GM18520 (cell line): ENCODE results near the gene BHLHE41.
A peak's percentile ranks its signal among the peaks of the same experiment; 100 is the strongest.

Experiments used
- ATAC-seq: cut with Tn5 transposase; IDR thresholded peaks from one replicate; pipeline ENCODE4 v1.9.1; 2021; ENCODE audit not compliant: unreplicated experiment

BHLHE41 gene

GRCh38 chr12:26135010-26135420 lies 10.2 kb upstream of the BHLHE41 start:
- no peak for ATAC-seq

GRCh38 chr12:26134540-26134939 lies 9.7 kb upstream of the BHLHE41 start:
- no peak for ATAC-seq

GRCh38 chr12:26133521-26133920 lies 8.7 kb upstream of the BHLHE41 start:
- ATAC-seq, result no peak

- ATAC-seq, result no peak
These were observed 8.0 kb upstream of the BHLHE41 start for GRCh38 chr12:26132866-26133265.

- no peak for ATAC-seq
These were observed 7.1 kb upstream of the BHLHE41 start for GRCh38 chr12:26131936-26132335.

GRCh38 chr12:26130728-26131127 lies 5.9 kb upstream of the BHLHE41 start:
- peak; percentile 25 for ATAC-seq

- ATAC-seq, result no peak
These were observed 3.3 kb upstream of the BHLHE41 start for GRCh38 chr12:26128168-26128567.

- ATAC-seq, result no peak
These were observed 2.6 kb upstream of the BHLHE41 start for GRCh38 chr12:26127404-26127803.

GRCh38 chr12:26126340-26127284 lies 1.8 kb upstream of the BHLHE41 start:
- ATAC-seq, result peak; percentile 24

GRCh38 chr12:26125400-26126339 lies 833 bp upstream of the BHLHE41 start:
- ATAC-seq, result peak; percentile 24

GRCh38 chr12:26123482-26123980 lies 1.3 kb downstream of the BHLHE41 start:
- ATAC-seq, result no peak

GRCh38 chr12:26122681-26123481 lies 2.0 kb downstream of the BHLHE41 start:
- no peak for ATAC-seq

- ATAC-seq, result no peak
These were observed 2.7 kb downstream of the BHLHE41 start for GRCh38 chr12:26122061-26122680.

GRCh38 chr12:26121323-26122060 lies 3.3 kb downstream of the BHLHE41 start:
- no peak for ATAC-seq

GRCh38 chr12:26120561-26121274 lies 4.1 kb downstream of the BHLHE41 start:
- no peak for ATAC-seq

GRCh38 chr12:26119391-26119989 lies 5.3 kb downstream of the BHLHE41 start:
- no peak for ATAC-seq

- no peak for ATAC-seq
These were observed 6.5 kb downstream of the BHLHE41 start for GRCh38 chr12:26118308-26118707.
